Neutrophil (primary cell): ENCODE measurements around the gene SPHK2.

ENCODE experiments used
- H3K27ac ChIP-seq: fragments of 200-600 bp; sonication (generic); 2 replicates; pipeline ENCODE4 v1.5.1; 2016; ENCODE audit warnings: mild to moderate bottlenecking, moderate library complexity
- H3K27me3 ChIP-seq: fragments of 200-600 bp; sonication (generic); 2 replicates; pipeline ENCODE4 v1.6.0; 2016; ENCODE audit warnings: mild to moderate bottlenecking
- H3K36me3 ChIP-seq: fragments of 200-600 bp; sonication (generic); 2 replicates; pipeline ENCODE4 v1.5.1; 2017
- H3K4me1 ChIP-seq, 2 experiments: fragments of 200-600 bp in 1 of 2; sonication (generic) in 1 of 2; 1 replicate in 1 of 2; 2 replicates in 1 of 2; pipeline versions ENCODE4 v1.5.1 to v1.6.1; 2013 to 2016; ENCODE audit warnings: low read depth in 1 of 2, low read length in 1 of 2, mild to moderate bottlenecking in 1 of 2, moderate library complexity in 1 of 2; ENCODE audit not compliant: control insufficient read depth in 1 of 2, insufficient read depth in 1 of 2
- H3K4me3 ChIP-seq, 2 experiments: fragments of 200-600 bp in 1 of 2; sonication (generic) in 1 of 2; 1 replicate in 1 of 2; 2 replicates in 1 of 2; pipeline ENCODE4 v1.5.1; 2013 to 2016; ENCODE audit warnings: low read depth in 1 of 2, low read length in 1 of 2, mild to moderate bottlenecking in 1 of 2, moderate library complexity in 1 of 2
- H3K9me3 ChIP-seq: fragments of 200-600 bp; sonication (generic); 2 replicates; pipeline ENCODE4 v1.5.1; 2016
- TF ChIP-seq, protein P1 (sequence below): fragments of 200-600 bp; sonication (generic); IDR thresholded peaks from 2 replicates; pipeline ENCODE4 v1.5.1; 2016; ENCODE audit warnings: antibody characterized with exemption

Gene SPHK2

DNA sequence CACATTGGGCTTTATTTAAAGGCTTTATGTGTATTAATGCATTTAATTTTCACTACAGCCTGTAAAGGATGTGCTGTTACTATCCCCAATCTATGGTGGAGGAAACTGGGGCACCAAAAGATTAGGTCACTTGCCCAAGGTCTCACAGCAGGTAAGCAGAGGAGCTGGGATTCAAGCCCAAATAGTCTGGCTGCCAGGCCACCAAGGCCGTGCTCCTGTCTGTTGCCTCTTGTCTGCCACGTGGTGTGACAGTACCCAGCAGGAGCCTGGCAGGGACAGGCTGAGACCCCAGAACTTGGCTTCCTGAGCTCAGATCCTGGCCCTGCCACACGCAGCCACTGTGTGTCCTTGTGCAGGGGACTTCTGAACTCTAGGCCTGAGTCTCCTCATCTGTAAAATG lies 49.0 kb downstream of the SPHK2 start:
- H3K4me1 ChIP-seq: no peaks in the 10 kb centered on the region
- no peak overlapping the region for H3K4me3 ChIP-seq
- TF ChIP-seq, protein P1, sequence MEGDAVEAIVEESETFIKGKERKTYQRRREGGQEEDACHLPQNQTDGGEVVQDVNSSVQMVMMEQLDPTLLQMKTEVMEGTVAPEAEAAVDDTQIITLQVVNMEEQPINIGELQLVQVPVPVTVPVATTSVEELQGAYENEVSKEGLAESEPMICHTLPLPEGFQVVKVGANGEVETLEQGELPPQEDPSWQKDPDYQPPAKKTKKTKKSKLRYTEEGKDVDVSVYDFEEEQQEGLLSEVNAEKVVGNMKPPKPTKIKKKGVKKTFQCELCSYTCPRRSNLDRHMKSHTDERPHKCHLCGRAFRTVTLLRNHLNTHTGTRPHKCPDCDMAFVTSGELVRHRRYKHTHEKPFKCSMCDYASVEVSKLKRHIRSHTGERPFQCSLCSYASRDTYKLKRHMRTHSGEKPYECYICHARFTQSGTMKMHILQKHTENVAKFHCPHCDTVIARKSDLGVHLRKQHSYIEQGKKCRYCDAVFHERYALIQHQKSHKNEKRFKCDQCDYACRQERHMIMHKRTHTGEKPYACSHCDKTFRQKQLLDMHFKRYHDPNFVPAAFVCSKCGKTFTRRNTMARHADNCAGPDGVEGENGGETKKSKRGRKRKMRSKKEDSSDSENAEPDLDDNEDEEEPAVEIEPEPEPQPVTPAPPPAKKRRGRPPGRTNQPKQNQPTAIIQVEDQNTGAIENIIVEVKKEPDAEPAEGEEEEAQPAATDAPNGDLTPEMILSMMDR: no peak
- no peaks in the 10 kb centered on the region for H3K36me3 ChIP-seq
- H3K9me3 ChIP-seq: no peaks in the 10 kb centered on the region
- H3K27ac ChIP-seq: no peak overlapping the region
- H3K27me3 ChIP-seq: no peaks in the 10 kb centered on the region

DNA sequence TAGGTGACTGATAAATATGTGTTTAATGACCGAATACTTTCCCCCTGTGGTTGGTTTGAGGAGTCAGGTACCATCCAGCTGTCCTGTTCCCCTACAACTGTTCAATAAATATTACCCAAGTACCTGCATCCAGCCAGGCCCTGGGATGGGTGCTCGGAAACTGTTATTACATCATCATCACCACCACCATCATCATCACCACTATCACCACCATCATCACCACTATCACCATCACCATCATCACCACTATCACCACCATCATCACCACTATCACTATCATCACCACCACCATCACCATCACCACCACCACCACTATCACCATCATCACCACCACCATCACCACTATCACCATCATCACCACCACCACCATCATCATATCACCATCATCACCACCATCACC lies 49.5 kb downstream of the SPHK2 start:
- Histone ChIP-seq H3K4me3 (no peak overlapping the region), H3K36me3 (no peaks in the 10 kb centered on the region), H3K9me3 (no peaks in the 10 kb centered on the region), H3K27me3 (no peaks in the 10 kb centered on the region), H3K27ac (no peak overlapping the region), H3K4me1 (no peaks in the 10 kb centered on the region)
- TF ChIP-seq, protein P1: no peak

GRCh38 chr19:48669903-48670668 lies 50.8 kb downstream of the SPHK2 start:
- Histone ChIP-seq H3K4me3 (no peak overlapping the region), H3K9me3 (no peaks in the 10 kb centered on the region), H3K36me3 (no peaks in the 10 kb centered on the region), H3K27ac (no peak overlapping the region), H3K4me1 (no peaks in the 10 kb centered on the region), H3K27me3 (no peaks in the 10 kb centered on the region)
- TF ChIP-seq, protein P1: no peak

DNA sequence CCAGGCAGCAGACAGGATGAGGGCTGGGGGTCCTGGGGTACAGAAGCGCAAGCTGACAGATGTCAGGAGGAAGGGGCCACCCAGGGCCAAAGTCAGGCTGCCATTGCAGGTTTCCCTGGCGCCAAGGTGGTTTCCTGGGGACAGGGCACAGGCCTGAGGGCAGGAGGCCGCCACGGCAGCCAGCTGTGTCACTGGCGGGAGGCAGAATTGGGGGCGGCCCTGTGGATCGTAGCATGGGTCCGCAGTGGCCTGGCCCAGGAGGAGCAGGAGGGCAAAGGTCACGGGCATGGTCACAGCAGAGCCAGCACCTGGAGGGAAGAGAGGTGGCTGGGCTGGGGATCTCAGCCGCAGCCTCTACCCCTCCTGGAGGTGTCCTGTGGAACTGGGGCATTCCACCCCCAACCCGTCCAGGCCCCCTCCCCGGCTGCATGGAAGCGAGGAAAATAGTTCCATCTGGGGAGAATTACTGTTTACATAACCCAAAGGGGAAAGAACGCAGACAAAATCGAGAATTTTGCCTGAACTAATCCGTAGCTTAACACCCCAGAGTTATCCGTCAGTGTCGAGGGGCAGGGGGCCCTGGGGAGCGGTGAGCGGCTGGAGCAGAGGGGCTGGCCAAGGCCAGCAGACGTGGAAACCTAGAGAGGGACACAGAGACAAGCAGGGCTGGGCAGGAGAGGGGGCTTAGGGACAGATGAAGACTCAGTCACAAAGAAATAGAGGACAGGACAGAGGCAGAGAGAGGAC lies 51.6 kb downstream of the SPHK2 start:
- no peaks in the 10 kb centered on the region for H3K27me3 ChIP-seq
- H3K36me3 ChIP-seq: no peaks in the 10 kb centered on the region
- no peaks in the 10 kb centered on the region for H3K4me1 ChIP-seq
- H3K9me3 ChIP-seq: no peaks in the 10 kb centered on the region
- TF ChIP-seq, protein P1: no peak
- no peak overlapping the region for H3K4me3 ChIP-seq
- no peak overlapping the region for H3K27ac ChIP-seq

DNA sequence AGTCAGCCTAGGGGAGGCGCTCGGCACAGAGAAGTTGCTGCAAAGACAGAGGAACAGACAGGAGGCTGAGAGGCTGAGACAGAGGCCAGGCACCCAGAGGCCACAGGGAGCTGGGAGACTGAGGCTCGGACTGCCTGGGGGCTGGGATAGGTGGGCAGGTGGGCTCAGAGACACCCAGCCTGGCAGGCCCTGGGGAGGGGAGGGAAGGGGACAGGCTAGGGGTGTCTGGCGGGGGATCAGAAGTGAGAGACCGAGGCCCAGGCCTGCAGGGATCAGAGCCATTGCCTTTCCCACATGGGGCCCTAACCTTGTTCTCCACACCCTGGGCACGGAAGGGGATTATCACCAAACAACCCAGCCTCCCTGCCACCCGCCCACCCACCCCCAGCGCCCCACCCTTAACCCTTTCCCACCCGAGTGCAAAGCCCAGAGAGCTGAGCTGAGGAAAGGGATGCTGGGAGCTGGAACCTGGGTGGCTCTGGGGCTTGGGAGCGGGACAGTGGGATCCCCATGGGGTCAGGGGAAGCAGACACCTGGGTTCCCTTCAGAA lies 52.2 kb downstream of the SPHK2 start:
- no peaks in the 10 kb centered on the region for H3K9me3 ChIP-seq
- TF ChIP-seq, protein P1: no peak
- H3K27ac ChIP-seq: no peak overlapping the region
- H3K27me3 ChIP-seq: no peaks in the 10 kb centered on the region
- H3K36me3 ChIP-seq: no peaks in the 10 kb centered on the region
- H3K4me3 ChIP-seq: no peak overlapping the region
- no peaks in the 10 kb centered on the region for H3K4me1 ChIP-seq
